K562 (cell line): Measurements from ENCODE around the gene KCNB1. TPM values are rescaled to one million over a fixed set of nuclear protein-coding genes. Genes with fewer than 3 reads are reported as not detected.

Source experiments
- ATAC-seq: fragments of 200-7000 bp; cut with Tn5 transposase; 3 replicates; pipeline ENCODE4 v1.9.1; 2020; ENCODE audit warnings: moderate library complexity
- BruUV-seq: library from RNA; stranded (reverse); fragments of 400-500 nt; replicated peaks from 2 replicates; lab custom pipeline; 2021; lab: Mats Ljungman, UMichigan
- CTCF ChIA-PET: fragments of 300-600 bp; formaldehyde crosslinking; extraction: SDS; loops from one replicate; lab custom pipeline; 2021; ENCODE audit warnings: low intra/inter-chr PET ratio; lab: Yijun Ruan, JAX
- POLR2A ChIA-PET: fragments of 300-600, 350-650 bp; sonication (Branson Sonifier 250); formaldehyde crosslinking; extraction: SDS; loops from one replicate; lab custom pipeline; 2021; ENCODE audit warnings: antibody characterized with exemption, inconsistent platforms; lab: Yijun Ruan, JAX
- DNase-seq, 4 experiments: peaks; one replicate each; pipeline versions ENCODE4 v3.0.0 to v3.0.0-alpha.2; 2011 to 2018; ENCODE audit warnings: low spot score in 3 of 4, mixed read lengths in 3 of 4; ENCODE audit errors: extremely low read depth in 1 of 4
- FAIRE-seq: peaks from 2 replicates; lab custom pipeline; 2011; peaks lifted over from hg19 to GRCh38; lab: Jason Lieb, UNC
- H2AFZ ChIP-seq: 2 replicates; pipeline ENCODE4 v1.6.0; 2011; ENCODE audit warnings: low read depth, low read length, control low read depth, inconsistent platforms
- H3K27ac ChIP-seq: fragments of 200-600 bp; 3 replicates; pipeline ENCODE4 v1.8.0; 2011; ENCODE audit warnings: low read depth, mild to moderate bottlenecking, control low read depth, inconsistent platforms, low read length, moderate library complexity, mixed read lengths; ENCODE audit errors: extremely low read depth
- H3K27me3 ChIP-seq, 2 experiments: fragments of 300-600 bp in 1 of 2; 2 replicates in 1 of 2; 3 replicates in 1 of 2; pipeline versions ENCODE4 v1.6.0 to v1.8.0; 2011; ENCODE audit warnings: inconsistent platforms in 2 of 2, low read length in 2 of 2, mild to moderate bottlenecking in 1 of 2, mixed read lengths in 1 of 2, moderate library complexity in 1 of 2; ENCODE audit not compliant: control insufficient read depth in 2 of 2, insufficient read depth in 2 of 2
- H3K36me3 ChIP-seq: fragments of 300-600 bp; 3 replicates; pipeline ENCODE4 v1.8.0; 2011; ENCODE audit warnings: mild to moderate bottlenecking, low read length, inconsistent platforms; ENCODE audit not compliant: control insufficient read depth, insufficient read depth
- H3K4me1 ChIP-seq, 2 experiments: fragments of 200-600 bp in 1 of 2; replicated peaks in 1 of 2; 2 replicates in 1 of 2; 3 replicates in 1 of 2; pipeline versions ENCODE4 v1.5.1 to v1.8.0; 2011; ENCODE audit warnings: inconsistent platforms in 2 of 2, low read length in 2 of 2, mild to moderate bottlenecking in 1 of 2, mixed read lengths in 1 of 2, moderate library complexity in 1 of 2; ENCODE audit not compliant: control insufficient read depth in 2 of 2, insufficient read depth in 2 of 2
- H3K4me2 ChIP-seq: 2 replicates; pipeline ENCODE4 v1.6.1; 2011; ENCODE audit warnings: low read length, control low read depth, inconsistent platforms, mixed read lengths; ENCODE audit not compliant: insufficient read depth
- H3K4me3 ChIP-seq: fragments of 200-600 bp; sonication (generic), shearing (Covaris generic); 2 replicates; pipeline ENCODE4 v1.5.1; 2016; ENCODE audit warnings: control low read depth, inconsistent platforms
- H3K79me2 ChIP-seq: fragments of 200-600 bp; 3 replicates; pipeline ENCODE4 v1.8.0; 2011; ENCODE audit warnings: low read length, inconsistent platforms; ENCODE audit not compliant: control insufficient read depth, insufficient read depth
- H3K9ac ChIP-seq, 2 experiments: 2 replicates each; pipeline versions ENCODE4 v1.6.0 to v1.6.1; 2011; ENCODE audit warnings: low read depth in 2 of 2, low read length in 2 of 2, control low read depth in 1 of 2, inconsistent platforms in 1 of 2, mild to moderate bottlenecking in 1 of 2, mixed read lengths in 1 of 2; ENCODE audit not compliant: insufficient read depth in 1 of 2
- H3K9me1 ChIP-seq: one replicate; pipeline ENCODE4 v1.6.0; 2011; ENCODE audit warnings: inconsistent platforms, mild to moderate bottlenecking, low read length, moderate library complexity; ENCODE audit not compliant: control insufficient read depth, insufficient read depth
- H3K9me3 ChIP-seq: replicated peaks from 2 replicates; pipeline ENCODE4 v1.5.1; 2011; ENCODE audit warnings: low read depth, low read length, inconsistent platforms; ENCODE audit not compliant: control insufficient read depth, insufficient read depth
- H4K20me1 ChIP-seq: replicated peaks from 2 replicates; pipeline ENCODE4 v1.6.1; 2011; ENCODE audit warnings: low read length, inconsistent platforms, mixed read lengths; ENCODE audit not compliant: control insufficient read depth, insufficient read depth
- E2F8 ChIP-seq: fragments of 450-650 bp; IDR thresholded peaks from 2 replicates; pipeline ENCODE4 v1.7.1; 2018; ENCODE audit warnings: mild to moderate bottlenecking, low read depth; ENCODE audit not compliant: partially characterized antibody
- WGBS: fragments of 100-300 bp; shearing (Covaris generic); methylation state at CpG from one replicate; pipeline ENCODE4 v1.1.6; 2016; ENCODE audit warnings: low coverage, mixed read lengths; ENCODE audit not compliant: insufficient coverage; ENCODE audit errors: missing lambda C conversion rate; 5-methylcytosine and 5-hydroxymethylcytosine counted together
- in situ Hi-C: fragments of 300-500 bp; cut with MboI; formaldehyde crosslinking; loops from 4 replicates; pipeline ENCODE4 v1.15.0; 2018; ENCODE audit warnings: inconsistent platforms, mixed read lengths
- intact Hi-C: fragments of 100-400 bp; cut with micrococcal nuclease; formaldehyde crosslinking; loops from 2 replicates; pipeline ENCODE4 v1.14.2; 2022
- polyA plus RNA-seq, 8 experiments: library from polyadenylated mRNA; depleted of rRNA in 4 of 8; stranded (reverse) in 5 of 8; unstranded in 3 of 8; fragments of >200 nt; fragmentation: Nextera tagmentation in 2 of 8; fragmentation: Illumina TruSeq in 1 of 8; extraction: Ambion mirVana in 2 of 8; extraction: Trizol in 1 of 8; gene quantifications; 2 replicates each; pipeline versions ENCODE4 v1.2.1 to v1.2.3, GENCODE V29; 2011 to 2014; ENCODE audit warnings: inconsistent platforms in 1 of 8, missing spikeins in 1 of 8
- total RNA-seq, 7 experiments: library from RNA; depleted of rRNA in 6 of 7; stranded (reverse); fragments of >200 nt in 6 of 7; fragmentation: Illumina TruSeq in 2 of 7; extraction: Trizol in 2 of 7; gene quantifications; 2 replicates each; pipeline versions ENCODE4 v1.2.1 to v1.2.3, GENCODE V29; 2011 to 2021; ENCODE audit warnings: low replicate concordance in 1 of 7

The KCNB1 gene
- total and polyA plus RNA-seq, 9 of the 15 experiments (the other 6 are each of a cell fraction or from before 2014, with no cell fraction given), result 0.01 to 0.06 TPM; not detected in 7

GRCh38 chr20:49471397-49471796 is 11.1 kb downstream of the KCNB1 start:
- WGBS, result 0% methylated on average over 5 of the region's 5 CpGs
- FAIRE-seq, result no peak
- POLR2A ChIA-PET, result no interaction called here

More at GRCh38 chr20:49471397-49471796, 11.1 kb downstream of the KCNB1 start:
- Histone ChIP-seq H3K79me2 (no peaks in the 10 kb centered on the region), H3K9me1 (no peaks in the 10 kb centered on the region), H3K4me3 (no peak overlapping the region), H2AFZ (no peak overlapping the region), H3K27me3 (peaks cover 7 to 41% of the 10 kb centered on the region in 2 experiments), H3K4me2 (no peak overlapping the region), H3K9me3 (no peaks in the 10 kb centered on the region), H3K9ac (no peak overlapping the region), H3K36me3 (no peaks in the 10 kb centered on the region), H3K4me1 (no peaks in the 10 kb centered on the region), H3K27ac (no peak overlapping the region), H4K20me1 (0 out of 2 replicates have a peak, but pooled peaks cover 7% of the 10 kb centered on the region)
- in situ Hi-C loops, result no loop called here
- no peak for ATAC-seq
- DNase-seq, result no peak
- intact Hi-C loops, result no loop called here
- CTCF ChIA-PET, result no interaction called here
- TF ChIP-seq E2F8, result no peak
- BruUV-seq, result no TSS peak
